GM19238 (cell line): ENCODE measurements around the gene STX11.

Experiments
- DNase-seq: peaks from one replicate; pipeline ENCODE4 v3.0.0; 2011; ENCODE audit warnings: low spot score; ENCODE audit not compliant: insufficient read length

The STX11 gene

DNA sequence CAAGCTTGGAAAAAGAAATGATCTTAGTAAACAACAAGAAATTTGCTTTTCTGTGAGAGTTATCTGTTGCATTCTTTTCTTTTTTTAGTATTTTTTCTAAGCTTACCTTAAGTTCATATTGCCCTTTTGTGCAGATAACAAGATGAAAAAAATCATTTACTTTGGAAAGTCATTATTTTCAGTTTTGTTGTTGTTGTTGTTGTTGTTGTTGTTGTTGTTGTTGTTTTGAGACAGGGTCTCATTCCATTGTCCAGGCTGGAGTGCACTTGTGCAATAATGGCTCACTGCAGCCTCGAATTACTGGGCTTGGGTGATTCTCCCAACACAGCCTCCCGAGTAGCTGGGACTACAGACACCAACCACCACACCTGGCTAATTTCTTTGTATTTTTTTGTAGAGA, 8.8 kb upstream of the STX11 start:
- DNase-seq = no peak

- DNase-seq = no peak
Measured at GRCh38 chr6:144143106-144143505, 7.2 kb upstream of the STX11 start.

DNA sequence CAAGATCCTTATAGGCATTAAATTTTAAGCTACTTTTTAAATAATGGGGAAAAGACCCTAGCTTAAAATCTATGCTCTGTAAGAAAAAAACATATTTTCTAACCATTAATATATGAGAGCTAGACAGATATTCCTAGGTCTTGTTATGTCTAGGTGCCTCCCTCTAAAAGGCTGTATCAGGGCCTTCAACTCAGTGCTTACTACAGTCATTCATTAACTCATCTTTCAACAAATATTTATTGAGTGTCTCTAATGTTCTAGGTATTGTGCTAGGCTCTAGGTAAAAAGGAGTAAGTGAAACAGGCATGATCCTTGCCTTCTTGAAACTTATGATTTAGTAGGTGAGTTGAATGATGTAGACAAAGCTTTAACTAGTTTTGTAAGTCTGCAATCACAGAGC, 6.4 kb upstream of the STX11 start:
- DNase-seq = no peak

DNA sequence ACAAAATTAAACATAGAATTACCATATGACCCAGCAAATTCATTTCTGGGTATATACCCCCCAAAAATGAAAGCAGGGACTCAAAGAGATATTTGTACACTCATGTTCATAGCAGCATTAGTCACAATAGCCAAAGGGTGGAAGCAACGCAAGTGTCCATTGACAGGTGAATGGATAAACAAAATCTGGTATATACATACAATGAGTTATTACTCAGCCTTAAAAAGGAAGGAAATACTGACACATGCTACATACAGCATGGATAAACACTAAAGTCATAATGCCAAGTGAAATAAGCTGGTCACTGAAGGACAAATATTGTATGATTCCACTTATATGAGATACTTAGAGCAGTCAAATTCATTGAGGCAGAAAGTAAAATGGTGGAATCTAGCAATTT, 5.3 kb upstream of the STX11 start:
- DNase-seq = no peak

- no peak for DNase-seq
Measured at GRCh38 chr6:144145541-144145940, 4.8 kb upstream of the STX11 start.

DNA sequence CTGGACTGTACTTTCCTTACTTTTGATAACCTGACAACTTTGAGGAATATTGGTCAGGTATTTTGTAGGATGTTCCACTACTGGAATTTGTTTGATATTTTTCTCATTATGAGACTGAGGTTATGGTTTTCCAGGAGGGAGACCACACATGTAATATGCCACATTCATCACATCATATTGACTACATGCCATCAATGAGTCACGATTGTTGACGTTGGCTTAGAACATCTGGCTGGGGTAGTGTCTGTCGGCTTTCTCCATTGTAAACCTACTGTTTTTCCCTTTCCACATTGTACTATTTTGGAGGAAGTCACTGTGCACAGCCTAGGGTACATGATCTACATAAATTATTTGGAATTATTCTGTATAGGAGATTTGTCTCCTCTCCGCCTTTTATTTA, 1.4 kb upstream of the STX11 start:
- DNase-seq = no peak

DNA sequence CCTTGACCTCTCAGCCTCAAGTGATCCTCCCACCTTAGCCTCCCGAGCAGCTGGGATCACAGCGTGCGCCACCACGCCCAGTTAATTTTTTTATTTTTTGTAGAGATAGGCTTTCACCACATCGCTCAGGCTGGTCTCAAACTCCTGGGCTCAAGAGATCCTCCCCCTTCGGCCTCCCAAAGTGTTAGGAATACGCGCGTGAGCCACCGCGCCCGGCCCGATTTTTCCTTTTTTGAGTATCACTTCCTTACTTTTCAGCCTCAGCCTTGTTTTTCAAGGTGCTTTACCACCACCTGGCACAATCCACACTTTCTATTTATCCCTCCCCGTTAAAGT, 791 bp upstream of the STX11 start:
- no peak for DNase-seq

- DNase-seq = peak; percentile 21
Measured at GRCh38 chr6:144150710-144151657, 667 bp downstream of the STX11 start.

GRCh38 chr6:144152334-144152900, 2.1 kb downstream of the STX11 start:
- no peak for DNase-seq

- DNase-seq = no peak
Measured at GRCh38 chr6:144153260-144153659, 2.9 kb downstream of the STX11 start.

DNA sequence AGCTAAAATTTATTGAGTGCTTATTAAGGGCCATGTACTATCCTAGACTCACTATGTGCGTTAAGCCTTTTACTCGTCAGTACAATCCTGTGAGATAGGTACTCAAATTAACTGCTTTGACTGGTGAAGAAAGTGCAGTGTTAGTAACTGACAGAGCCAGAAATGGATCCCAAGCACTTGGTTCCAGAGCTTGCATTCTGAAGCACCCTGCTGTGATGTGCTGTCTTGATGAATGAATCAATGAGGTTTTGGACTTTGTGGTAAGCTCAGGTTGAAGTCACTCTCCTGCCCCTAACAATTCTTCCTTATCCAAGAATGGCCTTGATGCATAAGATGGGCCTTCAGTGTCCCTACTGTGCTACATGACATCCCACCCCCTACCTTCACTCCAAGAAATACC, 3.7 kb downstream of the STX11 start:
- no peak for DNase-seq

- DNase-seq = peak; percentile 51
Measured at GRCh38 chr6:144155529-144155928, 5.2 kb downstream of the STX11 start.

- no peak for DNase-seq
Measured at GRCh38 chr6:144156338-144156737, 6.0 kb downstream of the STX11 start.

GRCh38 chr6:144156991-144157390, 6.7 kb downstream of the STX11 start:
- DNase-seq = no peak

- DNase-seq = no peak
Measured at GRCh38 chr6:144158133-144158532, 7.8 kb downstream of the STX11 start.

DNA sequence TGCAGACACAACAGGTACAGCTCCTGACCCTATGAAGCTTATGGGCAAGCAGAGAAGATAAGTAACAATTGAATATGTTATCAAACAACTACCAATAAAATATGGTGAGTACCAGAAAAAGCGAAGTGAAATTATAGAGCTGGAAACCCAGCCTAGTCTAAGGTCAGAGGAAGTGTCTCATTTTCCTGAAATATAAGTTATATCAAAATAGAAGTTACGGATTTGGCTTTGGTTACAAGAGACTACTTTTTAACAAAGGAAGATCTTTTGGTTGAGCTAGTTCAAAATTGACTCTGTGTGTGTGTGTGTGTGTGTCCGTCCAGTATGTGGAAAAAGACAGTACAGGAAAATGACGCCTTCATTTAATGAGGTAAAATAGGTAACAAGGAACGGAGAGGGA, 8.9 kb downstream of the STX11 start:
- DNase-seq = no peak

- no peak for DNase-seq
Measured at GRCh38 chr6:144159742-144160141, 9.4 kb downstream of the STX11 start.

DNA sequence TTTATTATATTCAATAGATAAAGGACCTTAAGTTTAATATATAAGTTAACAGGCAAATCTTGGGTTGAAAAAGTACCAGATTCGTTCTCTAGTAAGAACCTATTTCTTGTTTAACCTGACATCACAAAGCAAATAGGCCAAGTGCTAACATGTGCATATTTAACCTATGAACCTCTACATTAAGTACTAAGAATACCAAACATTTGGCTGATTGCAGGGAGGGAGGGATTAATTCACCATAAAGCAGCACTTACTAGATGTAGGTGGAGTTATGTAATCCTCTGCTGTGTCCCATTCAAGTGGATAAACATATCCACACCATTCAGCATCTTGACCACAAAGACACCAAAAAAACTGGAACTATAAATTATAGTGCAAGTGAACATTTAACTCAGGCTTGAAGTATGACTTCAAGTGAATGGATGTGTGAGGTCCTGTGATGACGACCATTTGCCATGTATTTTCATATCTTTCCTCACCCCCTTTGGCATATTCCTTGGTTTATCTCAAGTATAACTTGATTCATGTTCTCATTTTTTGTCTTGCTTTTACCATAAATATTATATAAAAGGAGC, 10.2 kb downstream of the STX11 start:
- DNase-seq = no peak

DNA sequence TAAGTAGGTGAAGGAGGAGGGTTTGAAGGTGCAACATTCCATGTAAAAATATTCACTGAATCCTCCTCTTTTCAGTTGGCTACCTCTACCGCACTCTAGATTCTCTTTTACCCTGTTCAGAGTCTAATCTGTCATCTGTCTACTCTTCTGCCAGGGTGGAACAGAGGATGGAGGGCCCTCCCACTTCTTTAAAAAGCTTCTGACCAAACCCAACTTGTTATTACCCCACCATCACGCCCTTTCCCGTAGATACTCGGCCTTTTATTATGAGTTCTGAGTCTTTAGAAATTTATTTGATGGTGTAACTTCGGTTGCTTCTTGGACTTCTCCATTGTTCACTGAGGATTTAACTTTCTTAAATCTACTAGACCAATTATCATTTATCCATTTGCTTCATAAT, 11.7 kb downstream of the STX11 start:
- DNase-seq = no peak

- no peak for DNase-seq
Measured at GRCh38 chr6:144162977-144163376, 12.7 kb downstream of the STX11 start.

- no peak for DNase-seq
Measured at GRCh38 chr6:144165784-144166183, 15.5 kb downstream of the STX11 start.

- no peak for DNase-seq
Measured at GRCh38 chr6:144170044-144170443, 19.7 kb downstream of the STX11 start.

- DNase-seq = no peak
Measured at GRCh38 chr6:144171406-144171805, 21.1 kb downstream of the STX11 start.
